GM12801 (cell line): ENCODE measurements around the gene SCN1A.

ENCODE experiments used
- CTCF ChIP-seq: IDR thresholded peaks from one replicate; pipeline ENCODE4 v1.5.1; 2011; ENCODE audit warnings: control low read depth; ENCODE audit not compliant: insufficient read length; ENCODE audit errors: extremely low read depth

The SCN1A gene

GRCh38 chr2:166044853-166045483 lies 82.9 kb downstream of the SCN1A start:
- TF ChIP-seq CTCF = no peak

- no peak for TF ChIP-seq CTCF
These were observed 84.9 kb downstream of the SCN1A start for GRCh38 chr2:166042768-166043390.

GRCh38 chr2:166042356-166042755 lies 85.5 kb downstream of the SCN1A start:
- TF ChIP-seq CTCF = no peak

DNA sequence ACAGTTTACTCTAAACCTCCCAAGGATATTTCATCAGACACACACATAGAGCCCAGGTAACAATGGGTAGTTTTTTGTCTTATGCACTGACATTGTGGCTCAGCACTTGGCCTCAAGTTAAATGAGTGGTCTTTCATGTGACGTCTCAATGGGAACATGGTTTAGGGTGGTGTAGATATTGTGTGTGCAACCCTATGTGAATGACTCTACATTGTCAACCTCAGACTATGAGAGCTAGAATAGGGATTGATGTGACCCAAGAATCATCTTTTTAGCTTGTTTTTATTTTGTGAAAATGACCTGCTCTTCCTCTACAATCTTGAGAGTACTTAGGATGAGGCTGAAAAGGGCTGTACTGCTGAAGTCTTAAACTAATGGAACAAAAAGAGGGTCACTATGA lies 86.2 kb downstream of the SCN1A start:
- no peak for TF ChIP-seq CTCF

- TF ChIP-seq CTCF = no peak
These were observed 95.5 kb downstream of the SCN1A start for GRCh38 chr2:166032361-166032760.

- TF ChIP-seq CTCF = no peak
These were observed 96.8 kb downstream of the SCN1A start for GRCh38 chr2:166031054-166031453.

GRCh38 chr2:166025313-166025712 lies 102.5 kb downstream of the SCN1A start:
- TF ChIP-seq CTCF = no peak

DNA sequence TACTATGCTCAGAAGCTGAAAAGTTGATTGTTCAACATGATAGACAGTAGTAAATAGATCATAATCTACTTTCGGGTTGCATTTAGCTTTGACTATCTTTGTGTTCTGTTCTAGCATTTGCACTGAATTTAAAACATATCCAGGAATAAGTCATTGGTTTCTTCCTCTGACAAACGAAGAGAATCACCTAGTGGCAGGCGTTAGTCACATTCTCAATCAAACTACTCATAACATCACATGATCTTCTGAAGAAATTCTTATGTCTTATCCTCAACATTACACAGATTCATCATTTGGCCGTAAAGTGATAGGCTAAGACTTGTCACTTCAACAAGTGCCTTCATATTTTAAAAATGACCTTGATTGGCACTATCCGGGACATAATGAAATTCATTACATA lies 110.6 kb downstream of the SCN1A start:
- no peak for TF ChIP-seq CTCF
